Astrocyte (in vitro differentiated cells and primary cell): ENCODE results near the gene GPR153.

Experiments
- EZH2 ChIP-seq: IDR thresholded peaks from 2 replicates; pipeline ENCODE4 v1.6.1; 2012; ENCODE audit warnings: mild to moderate bottlenecking, low read length, inconsistent platforms; ENCODE audit not compliant: insufficient read depth
- TF ChIP-seq, protein P1 (sequence below): IDR thresholded peaks from 2 replicates; pipeline ENCODE4 v1.5.1; 2011; ENCODE audit warnings: low read depth, mild to moderate bottlenecking, inconsistent platforms, low read length, moderate library complexity; ENCODE audit not compliant: insufficient read depth

DNA sequence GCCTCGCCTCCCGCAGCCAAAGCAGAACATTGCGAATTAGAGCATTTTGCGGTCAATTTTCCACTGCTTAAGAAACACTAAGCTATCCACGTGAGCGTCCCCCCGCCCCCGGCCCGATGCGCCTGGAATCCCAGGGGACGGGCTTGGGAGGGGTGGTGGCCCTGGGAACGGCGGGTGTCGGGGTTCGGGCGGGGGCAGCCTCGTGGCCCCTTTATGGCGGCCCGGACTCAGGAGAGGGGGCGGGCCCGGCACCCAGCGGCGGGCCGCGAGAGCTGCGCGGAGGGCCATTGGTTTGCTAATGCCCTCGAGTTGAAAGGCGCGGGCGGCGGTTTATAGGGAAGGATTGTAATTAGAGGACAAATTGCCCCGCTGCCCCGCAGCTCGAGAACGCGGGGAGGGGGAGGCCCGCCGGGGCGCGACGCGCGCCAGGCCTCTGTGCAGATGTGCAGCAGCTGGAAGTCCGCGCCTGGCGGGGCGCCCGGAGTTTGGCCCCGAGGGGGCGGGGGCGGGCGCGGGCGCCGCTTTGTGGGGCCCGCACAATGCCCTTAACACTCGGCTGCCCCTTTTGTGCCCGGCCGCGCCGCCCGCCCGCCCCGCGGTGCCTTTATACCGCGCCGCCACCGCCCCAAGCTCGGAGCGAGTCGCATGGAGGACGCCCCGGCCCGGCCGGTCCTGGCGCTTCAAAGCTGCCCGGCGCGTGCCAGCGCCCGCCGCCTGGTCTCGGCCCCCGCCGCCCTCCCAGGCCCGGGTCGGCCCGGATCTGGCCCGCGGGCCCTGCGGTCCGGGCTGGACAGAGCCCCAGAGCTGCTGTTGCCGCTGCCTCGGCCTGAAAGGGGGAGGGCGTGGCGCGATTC is 18.8 kb downstream of the GPR153 start:
- TF ChIP-seq, protein P1, sequence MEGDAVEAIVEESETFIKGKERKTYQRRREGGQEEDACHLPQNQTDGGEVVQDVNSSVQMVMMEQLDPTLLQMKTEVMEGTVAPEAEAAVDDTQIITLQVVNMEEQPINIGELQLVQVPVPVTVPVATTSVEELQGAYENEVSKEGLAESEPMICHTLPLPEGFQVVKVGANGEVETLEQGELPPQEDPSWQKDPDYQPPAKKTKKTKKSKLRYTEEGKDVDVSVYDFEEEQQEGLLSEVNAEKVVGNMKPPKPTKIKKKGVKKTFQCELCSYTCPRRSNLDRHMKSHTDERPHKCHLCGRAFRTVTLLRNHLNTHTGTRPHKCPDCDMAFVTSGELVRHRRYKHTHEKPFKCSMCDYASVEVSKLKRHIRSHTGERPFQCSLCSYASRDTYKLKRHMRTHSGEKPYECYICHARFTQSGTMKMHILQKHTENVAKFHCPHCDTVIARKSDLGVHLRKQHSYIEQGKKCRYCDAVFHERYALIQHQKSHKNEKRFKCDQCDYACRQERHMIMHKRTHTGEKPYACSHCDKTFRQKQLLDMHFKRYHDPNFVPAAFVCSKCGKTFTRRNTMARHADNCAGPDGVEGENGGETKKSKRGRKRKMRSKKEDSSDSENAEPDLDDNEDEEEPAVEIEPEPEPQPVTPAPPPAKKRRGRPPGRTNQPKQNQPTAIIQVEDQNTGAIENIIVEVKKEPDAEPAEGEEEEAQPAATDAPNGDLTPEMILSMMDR: no peak
- peak; percentile 99 for TF ChIP-seq EZH2
